Measurements from ENCODE around the gene MZF1. TPM values are rescaled to one million over a fixed set of nuclear protein-coding genes. Genes with fewer than 3 reads are reported as not detected.

MZF1 gene
- polyA plus RNA-seq, 3 donors = 1.6 to 55.6 (median 1.7) TPM

GRCh38 chr19:58551123-58551497 is 22.0 kb downstream of the MZF1 start:
- Histone ChIP-seq H3K79me2 (ENCODE audit: insufficient read depth, low read length) (peaks cover 67% of the 10 kb centered on the region), H3K27me3 (ENCODE audit: control insufficient read depth in 2 of 2, insufficient read depth in 2 of 2, low read length in 2 of 2) (no peaks in the 10 kb centered on the region), H3K9me3 (replicated peaks in 1 of 2; ENCODE audit: control insufficient read depth in 1 of 2, insufficient read depth in 1 of 2, low read length in 2 of 2) (no peaks in the 10 kb centered on the region), H3K9ac (ENCODE audit: insufficient read depth, low read length, poor library complexity, severe bottlenecking) (no peak overlapping the region), H4K20me1 (ENCODE audit: insufficient read depth, low read length) (peaks cover 65% of the 10 kb centered on the region), H3K4me2 (replicated peaks; ENCODE audit: extremely low read depth, low read length, poor library complexity, severe bottlenecking) (no peak overlapping the region), H3K36me3 (replicated peaks in 1 of 2; ENCODE audit: control insufficient read depth in 1 of 2, insufficient read depth in 2 of 2, low read length in 2 of 2) (peaks cover 69 to 76% of the 10 kb centered on the region in 2 donors), H2AFZ (ENCODE audit: insufficient read depth, low read depth, low read length, poor library complexity, severe bottlenecking) (no peak overlapping the region), H3K4me1 (ENCODE audit: control insufficient read depth in 1 of 2, insufficient read depth in 2 of 2, low read length in 2 of 2) (peaks cover 27 to 33% of the 10 kb centered on the region in 2 donors), H3K4me3 (replicated peaks in 1 of 3; ENCODE audit: low read depth in 2 of 3, low read length in 3 of 3) (no peak overlapping the region), H3K27ac (ENCODE audit: low read depth in 1 of 2, low read length in 2 of 2) (peak overlapping the region in 1 of 2 donors; percentile 45)
- Mint-ChIP-seq H3K9me3 (peaks cover 0 to 2% (median 0%) of the 10 kb centered on the region in 7 donors), H3K36me3 (peaks cover 70 to 79% of the 10 kb centered on the region in 2 donors), H3K4me1 (peaks cover 34% of the 10 kb centered on the region), H3K27me3 (ENCODE audit: low read depth in 3 of 3) (no peaks in the 10 kb centered on the region), H3K27ac (peak overlapping the region in 3 of 7 donors; percentile 39 to 63 (median 61)), H3K4me3 (no peak overlapping the region)
- no peak for DNase-seq
- intact Hi-C loops (cut with micrococcal nuclease) = no loop called here
- no peak for TF ChIP-seq CTCF (IDR thresholded peaks at IDR 0.05)
- 80% methylated on average over 1 of the region's 1 CpG for WGBS (ENCODE audit: insufficient coverage)

DNA sequence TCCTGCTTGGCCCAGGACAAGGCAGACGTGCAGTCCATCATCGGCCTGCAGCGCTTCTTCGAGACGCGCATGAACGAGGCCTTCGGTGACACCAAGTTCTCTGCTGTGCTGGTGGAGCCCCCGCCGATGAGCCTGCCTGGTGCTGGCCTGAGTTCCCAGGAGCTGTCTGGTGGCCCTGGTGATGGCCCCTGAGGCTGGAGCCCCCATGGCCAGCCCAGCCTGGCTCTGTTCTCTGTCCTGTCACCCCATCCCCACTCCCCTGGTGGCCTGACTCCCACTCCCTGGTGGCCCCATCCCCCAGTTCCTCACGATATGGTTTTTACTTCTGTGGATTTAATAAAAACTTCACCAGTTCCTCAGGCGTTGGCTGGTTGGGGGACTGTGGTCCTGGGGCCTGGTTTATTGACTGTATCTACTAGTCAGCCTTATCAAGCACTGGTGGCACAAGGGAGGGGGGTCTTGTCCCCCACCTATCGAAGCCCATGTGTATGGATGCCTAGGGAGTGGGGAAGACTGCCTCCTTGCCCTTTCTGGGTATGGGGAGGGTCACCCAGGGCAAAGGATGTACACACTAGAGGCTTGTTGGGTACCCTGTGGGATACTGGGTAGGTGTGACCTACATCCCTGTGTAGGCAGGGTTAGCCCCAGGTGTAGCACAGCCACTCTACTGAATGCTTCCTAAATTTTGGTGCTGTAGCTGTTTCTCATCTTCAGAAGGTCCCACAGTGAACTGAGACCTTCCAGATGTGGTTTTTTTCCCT is 22.6 kb downstream of the MZF1 start:
- peak overlapping the region in 1 of 2 donors; percentile 9 for H3K4me3 Mint-ChIP-seq
- no peak overlapping the region for H2AFZ ChIP-seq (ENCODE audit: insufficient read depth, low read depth, low read length, poor library complexity, severe bottlenecking)
- peak overlapping the region in 3 of 7 donors; percentile 39 to 63 (median 48) for H3K27ac Mint-ChIP-seq
- H3K27me3 ChIP-seq (ENCODE audit: control insufficient read depth in 2 of 2, insufficient read depth in 2 of 2, low read length in 2 of 2) = no peaks in the 10 kb centered on the region
- no peak for DNase-seq
- H3K4me1 ChIP-seq (ENCODE audit: control insufficient read depth in 1 of 2, insufficient read depth in 2 of 2, low read length in 2 of 2) = peaks cover 30 to 33% of the 10 kb centered on the region in 2 donors
- H3K36me3 Mint-ChIP-seq = peaks cover 68 to 81% of the 10 kb centered on the region in 2 donors
- peaks cover 0 to 2% (median 0%) of the 10 kb centered on the region in 7 donors for H3K9me3 Mint-ChIP-seq
- no peak overlapping the region for H3K4me3 ChIP-seq (replicated peaks in 1 of 3; ENCODE audit: low read depth in 2 of 3, low read length in 3 of 3)
- H3K79me2 ChIP-seq (ENCODE audit: insufficient read depth, low read length) = peaks cover 67% of the 10 kb centered on the region
- no peak overlapping the region for H3K4me2 ChIP-seq (replicated peaks; ENCODE audit: extremely low read depth, low read length, poor library complexity, severe bottlenecking)
- intact Hi-C loops (cut with micrococcal nuclease) = no loop called here
- peaks cover 71% of the 10 kb centered on the region for H4K20me1 ChIP-seq (ENCODE audit: insufficient read depth, low read length)
- H3K9me3 ChIP-seq (replicated peaks in 1 of 2; ENCODE audit: control insufficient read depth in 1 of 2, insufficient read depth in 1 of 2, low read length in 2 of 2) = no peaks in the 10 kb centered on the region
- peaks cover 66 to 71% of the 10 kb centered on the region in 2 donors for H3K36me3 ChIP-seq (replicated peaks in 1 of 2; ENCODE audit: control insufficient read depth in 1 of 2, insufficient read depth in 2 of 2, low read length in 2 of 2)
- 95% methylated on average over 10 of the region's 13 CpGs for WGBS (ENCODE audit: insufficient coverage)
- H3K9ac ChIP-seq (ENCODE audit: insufficient read depth, low read length, poor library complexity, severe bottlenecking) = no peak overlapping the region
- H3K27ac ChIP-seq (ENCODE audit: low read depth in 1 of 2, low read length in 2 of 2) = peak overlapping the region in 1 of 2 donors; percentile 45
- no peak for TF ChIP-seq CTCF (IDR thresholded peaks at IDR 0.05)
- H3K27me3 Mint-ChIP-seq (ENCODE audit: low read depth in 3 of 3) = no peaks in the 10 kb centered on the region
- H3K4me1 Mint-ChIP-seq = peaks cover 37% of the 10 kb centered on the region
